ENCODE data around the gene CIAO3. TPM values are rescaled to one million over a fixed set of nuclear protein-coding genes. Genes with fewer than 3 reads are reported as not detected.
A peak's percentile ranks its signal among the peaks of the same experiment; 100 is the strongest.

CIAO3 gene
- total and polyA plus RNA-seq, 10 of the 15 experiments (the other 5 are each of a cell fraction or from before 2014, with no cell fraction given), result 1.4 to 37.5 (median 30.8) TPM

DNA sequence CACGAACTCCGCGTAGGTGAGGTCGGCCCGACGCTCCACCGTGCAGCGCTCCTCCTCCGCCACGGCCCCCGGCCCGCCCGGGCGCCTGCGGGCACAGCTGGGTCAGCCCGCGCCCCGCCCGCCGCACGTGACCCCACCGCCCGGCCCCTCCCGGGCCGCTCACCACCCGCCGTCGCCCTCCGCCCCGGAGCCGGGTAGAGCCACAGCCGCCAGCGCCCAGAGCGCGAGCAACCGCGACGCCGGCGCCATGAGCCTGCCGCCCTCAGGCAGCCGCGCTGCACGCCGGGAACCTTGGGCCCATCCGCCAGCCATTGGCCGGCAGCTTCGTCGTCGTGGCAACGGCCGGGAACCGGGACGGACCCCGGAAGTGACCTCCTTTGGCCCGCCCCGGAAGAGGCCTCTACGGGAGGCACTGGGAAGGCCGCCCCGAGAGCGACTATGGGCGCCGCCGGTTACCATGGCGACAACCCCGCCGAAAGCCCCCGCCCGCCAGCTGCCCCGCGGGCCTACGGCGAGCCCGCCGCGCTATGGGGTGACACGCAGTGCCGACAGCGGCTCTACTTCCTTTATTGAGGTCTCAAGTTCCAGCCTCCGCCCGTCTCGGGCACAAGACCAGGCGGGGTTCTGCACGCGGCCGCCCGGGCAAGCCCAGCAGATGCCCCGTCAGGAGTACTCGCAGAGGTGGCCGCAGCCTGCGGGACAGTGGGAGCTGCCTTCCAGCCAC, 56.6 kb downstream of the CIAO3 start, which contains the start of gene JMJD8 (continued):
- TF ChIP-seq CREB1 (IDR thresholded peaks at IDR 0.05; ENCODE audit: low read depth) (peak; percentile 92), ZNF207 (IDR thresholded peaks at IDR 0.05; ENCODE audit: borderline replicate concordance) (peak; percentile 76; the same call in 1 of the 2 replicates), EP300 (IDR thresholded peaks at IDR 0.05; ENCODE audit: borderline replicate concordance in 1 of 2, control insufficient read depth in 1 of 2, low read depth in 2 of 2, low read length in 2 of 2) (no peak), TBL1XR1 (IDR thresholded peaks at IDR 0.05; ENCODE audit: low read depth, low read length) (no peak), EGR1 (IDR thresholded peaks at IDR 0.05; ENCODE audit: borderline replicate concordance in 1 of 2, low read depth in 2 of 2, low read length in 2 of 2) (peak; percentile 5 to 45; a peak in 1 of 3 replicates), PML (IDR thresholded peaks at IDR 0.05; ENCODE audit: low read length) (no peak), BRCA1 (IDR thresholded peaks at IDR 0.05; ENCODE audit: low read depth, low read length) (no peak), PRDM15 (CRISPR knock-in tag; IDR thresholded peaks at IDR 0.05) (no peak), CBFB (IDR thresholded peaks at IDR 0.05; ENCODE audit: low read depth) (no peak), SP1 (IDR thresholded peaks at IDR 0.05; ENCODE audit: low read depth, low read length) (peak; percentile 66)
- TF ChIP-seq, protein P1, sequence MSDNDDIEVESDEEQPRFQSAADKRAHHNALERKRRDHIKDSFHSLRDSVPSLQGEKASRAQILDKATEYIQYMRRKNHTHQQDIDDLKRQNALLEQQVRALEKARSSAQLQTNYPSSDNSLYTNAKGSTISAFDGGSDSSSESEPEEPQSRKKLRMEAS (IDR thresholded peaks at IDR 0.05; ENCODE audit: low read depth, low read length), result peak; percentile 90

All from GM12878 (cell line).